Mesothelial cell of epicardium (in vitro differentiated cells): ENCODE results near the gene TADA2B. TPM values are rescaled to one million over a fixed set of nuclear protein-coding genes. Genes with fewer than 3 reads are reported as not detected.

Experiments used
- DNase-seq, 2 experiments: peaks; one replicate each; pipeline ENCODE4 v3.0.0; 2021; ENCODE audit warnings: low spot score in 2 of 2; ENCODE audit not compliant: unreplicated experiment in 2 of 2
- H3K27ac Mint-ChIP-seq: 2 replicates; pipeline ENCODE4 v1.8.0; 2021; ENCODE audit warnings: mixed read lengths
- H3K27me3 Mint-ChIP-seq: 2 replicates; pipeline ENCODE4 v1.8.0; 2021; ENCODE audit warnings: low read depth, mixed read lengths
- H3K36me3 Mint-ChIP-seq: 2 replicates; pipeline ENCODE4 v1.8.0; 2021; ENCODE audit warnings: mixed read lengths
- H3K4me1 Mint-ChIP-seq: 2 replicates; pipeline ENCODE4 v1.8.0; 2021; ENCODE audit warnings: mixed read lengths
- H3K4me3 Mint-ChIP-seq: 2 replicates; pipeline ENCODE4 v1.8.0; 2021; ENCODE audit warnings: mild to moderate bottlenecking, moderate library complexity, mixed read lengths
- H3K9me3 Mint-ChIP-seq: 2 replicates; pipeline ENCODE4 v1.8.0; 2021; ENCODE audit warnings: mixed read lengths
- CTCF ChIP-seq: fragments of 200-600 bp; sonication (generic); IDR thresholded peaks from one replicate; pipeline ENCODE4 v1.5.0; 2021; ENCODE audit warnings: antibody characterized with exemption; ENCODE audit not compliant: unreplicated experiment
- total RNA-seq: library from RNA; stranded (reverse); gene quantifications from 3 replicates; pipeline ENCODE4 v1.2.1, GENCODE V29; 2021

The TADA2B gene
- total RNA-seq, 1 donor from 2014 or later = 17.4 TPM

GRCh38 chr4:7005571-7005970, 37.6 kb upstream of the TADA2B start:
- Mint-ChIP-seq H3K36me3 (peaks cover 41% of the 10 kb centered on the region), H3K27ac (no peak overlapping the region), H3K27me3 (no peaks in the 10 kb centered on the region), H3K4me1 (peaks cover 12% of the 10 kb centered on the region), H3K4me3 (no peak overlapping the region), H3K9me3 (no peaks in the 10 kb centered on the region)
- no peak for DNase-seq
- no peak for TF ChIP-seq CTCF

GRCh38 chr4:7006411-7006810, 36.8 kb upstream of the TADA2B start:
- peak overlapping the region; percentile 73 for H3K27ac Mint-ChIP-seq
- H3K27me3 Mint-ChIP-seq = no peaks in the 10 kb centered on the region
- no peak for TF ChIP-seq CTCF
- H3K36me3 Mint-ChIP-seq = peaks cover 34% of the 10 kb centered on the region
- H3K4me1 Mint-ChIP-seq = peaks cover 12% of the 10 kb centered on the region
- H3K4me3 Mint-ChIP-seq = no peak overlapping the region
- no peak for DNase-seq
- H3K9me3 Mint-ChIP-seq = no peaks in the 10 kb centered on the region

GRCh38 chr4:7007142-7007907, 35.8 kb upstream of the TADA2B start:
- H3K27ac Mint-ChIP-seq = peak overlapping the region; percentile 67
- no peak for TF ChIP-seq CTCF
- DNase-seq = no peak
- H3K9me3 Mint-ChIP-seq = no peaks in the 10 kb centered on the region
- peaks cover 12% of the 10 kb centered on the region for H3K4me1 Mint-ChIP-seq
- peaks cover 26% of the 10 kb centered on the region for H3K36me3 Mint-ChIP-seq
- H3K27me3 Mint-ChIP-seq = no peaks in the 10 kb centered on the region
- no peak overlapping the region for H3K4me3 Mint-ChIP-seq

- Mint-ChIP-seq H3K4me3 (no peak overlapping the region), H3K27me3 (no peaks in the 10 kb centered on the region), H3K27ac (no peak overlapping the region), H3K36me3 (peaks cover 26% of the 10 kb centered on the region), H3K4me1 (peaks cover 12% of the 10 kb centered on the region), H3K9me3 (no peaks in the 10 kb centered on the region)
- DNase-seq = no peak
- TF ChIP-seq CTCF = no peak
Measured at GRCh38 chr4:7007944-7008343, 35.2 kb upstream of the TADA2B start.

- DNase-seq = no peak
- H3K4me3 Mint-ChIP-seq = no peak overlapping the region
- TF ChIP-seq CTCF = no peak
- peaks cover 12% of the 10 kb centered on the region for H3K4me1 Mint-ChIP-seq
- no peaks in the 10 kb centered on the region for H3K27me3 Mint-ChIP-seq
- no peaks in the 10 kb centered on the region for H3K9me3 Mint-ChIP-seq
- H3K36me3 Mint-ChIP-seq = peaks cover 28% of the 10 kb centered on the region
- no peak overlapping the region for H3K27ac Mint-ChIP-seq
Measured at GRCh38 chr4:7009564-7009963, 33.6 kb upstream of the TADA2B start.

- TF ChIP-seq CTCF = no peak
- Mint-ChIP-seq H3K27me3 (no peaks in the 10 kb centered on the region), H3K4me1 (no peaks in the 10 kb centered on the region), H3K27ac (no peak overlapping the region), H3K36me3 (peaks cover 34% of the 10 kb centered on the region), H3K9me3 (no peaks in the 10 kb centered on the region), H3K4me3 (no peak overlapping the region)
- no peak for DNase-seq
Measured at GRCh38 chr4:7013175-7013574, 30.0 kb upstream of the TADA2B start.
